LNCaP clone FGC (cell line): ENCODE results near the gene RAD54L.

Source experiments
- DNase-seq: peaks from one replicate; pipeline ENCODE4 v3.0.0-alpha.2; 2011; ENCODE audit warnings: low read depth
- H3K4me3 ChIP-seq: 2 replicates; pipeline ENCODE4 v1.5.1; 2011; ENCODE audit warnings: mild to moderate bottlenecking, low read depth, low read length, control low read depth
- TF ChIP-seq, protein P1 (sequence below): IDR thresholded peaks from 2 replicates; pipeline ENCODE4 v1.5.1; 2012; ENCODE audit warnings: mild to moderate bottlenecking; ENCODE audit not compliant: control insufficient read depth, insufficient read depth; ENCODE audit errors: extremely low read depth

RAD54L gene

DNA sequence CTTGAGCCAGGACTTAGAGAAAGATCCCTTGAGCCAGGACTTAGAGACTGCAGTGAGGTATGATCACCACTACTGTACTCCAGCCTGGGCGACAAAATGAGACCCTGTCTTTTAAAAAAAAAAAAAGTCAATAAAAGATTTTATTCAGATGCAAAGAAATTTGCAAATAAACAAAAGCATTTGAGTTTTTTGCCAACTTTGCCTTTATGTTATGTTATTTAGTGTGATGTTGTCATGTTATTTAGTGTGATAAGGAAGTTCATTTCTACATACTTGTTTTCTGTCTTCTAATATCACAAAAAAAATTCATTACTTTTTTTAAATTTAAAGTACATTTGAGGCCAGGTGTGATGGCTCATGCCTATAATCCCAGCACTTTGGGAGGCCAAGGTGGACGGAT, 9.0 kb downstream of the RAD54L start:
- no peak for DNase-seq
- no peak overlapping the region for H3K4me3 ChIP-seq
- TF ChIP-seq, protein P1, sequence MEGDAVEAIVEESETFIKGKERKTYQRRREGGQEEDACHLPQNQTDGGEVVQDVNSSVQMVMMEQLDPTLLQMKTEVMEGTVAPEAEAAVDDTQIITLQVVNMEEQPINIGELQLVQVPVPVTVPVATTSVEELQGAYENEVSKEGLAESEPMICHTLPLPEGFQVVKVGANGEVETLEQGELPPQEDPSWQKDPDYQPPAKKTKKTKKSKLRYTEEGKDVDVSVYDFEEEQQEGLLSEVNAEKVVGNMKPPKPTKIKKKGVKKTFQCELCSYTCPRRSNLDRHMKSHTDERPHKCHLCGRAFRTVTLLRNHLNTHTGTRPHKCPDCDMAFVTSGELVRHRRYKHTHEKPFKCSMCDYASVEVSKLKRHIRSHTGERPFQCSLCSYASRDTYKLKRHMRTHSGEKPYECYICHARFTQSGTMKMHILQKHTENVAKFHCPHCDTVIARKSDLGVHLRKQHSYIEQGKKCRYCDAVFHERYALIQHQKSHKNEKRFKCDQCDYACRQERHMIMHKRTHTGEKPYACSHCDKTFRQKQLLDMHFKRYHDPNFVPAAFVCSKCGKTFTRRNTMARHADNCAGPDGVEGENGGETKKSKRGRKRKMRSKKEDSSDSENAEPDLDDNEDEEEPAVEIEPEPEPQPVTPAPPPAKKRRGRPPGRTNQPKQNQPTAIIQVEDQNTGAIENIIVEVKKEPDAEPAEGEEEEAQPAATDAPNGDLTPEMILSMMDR: no peak

- no peak overlapping the region for H3K4me3 ChIP-seq
- TF ChIP-seq, protein P1: no peak
- DNase-seq: no peak
These were observed 14.9 kb downstream of the RAD54L start for GRCh38 chr1:46262508-46262907.

DNA sequence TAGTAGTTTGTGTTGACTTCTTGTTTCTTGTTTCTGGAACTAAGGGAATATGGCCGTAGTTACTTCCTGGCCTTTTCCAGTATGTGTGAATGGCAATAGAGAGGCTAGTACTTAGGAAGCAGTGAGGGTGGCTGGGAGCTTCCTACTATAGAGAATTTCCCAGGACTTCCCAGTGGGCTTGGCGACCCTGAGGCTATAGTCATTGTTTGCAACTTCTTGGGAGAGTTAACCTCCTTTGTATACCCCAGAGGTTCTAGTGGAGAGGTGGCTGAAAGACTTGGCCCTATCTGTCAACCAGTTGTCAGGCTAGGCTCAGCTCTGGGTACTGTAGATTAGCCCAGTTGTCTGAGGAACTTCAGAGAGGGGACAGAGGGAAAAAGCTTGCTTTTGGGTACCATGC, 15.6 kb downstream of the RAD54L start:
- TF ChIP-seq, protein P1: no peak
- no peak overlapping the region for H3K4me3 ChIP-seq
- DNase-seq: no peak

DNA sequence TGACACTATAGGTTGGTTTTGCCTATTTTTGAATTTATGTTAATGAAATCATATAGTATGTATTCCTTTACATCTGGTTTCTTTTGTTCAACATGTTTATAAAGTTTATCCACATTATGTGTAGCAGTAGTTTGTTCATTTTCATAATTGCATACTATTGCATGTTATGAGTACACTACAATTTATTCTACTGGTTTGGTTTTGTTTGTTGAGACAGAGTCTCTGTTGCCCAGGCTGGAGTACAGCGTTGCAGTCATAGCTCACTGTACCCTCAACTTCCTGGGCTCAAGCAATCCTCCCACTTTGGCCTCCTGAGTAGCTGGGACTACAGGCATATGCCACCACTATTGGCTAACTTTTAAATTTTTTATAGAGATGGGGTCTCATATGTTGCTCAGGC, 21.0 kb downstream of the RAD54L start:
- TF ChIP-seq, protein P1: no peak
- no peak for DNase-seq
- no peak overlapping the region for H3K4me3 ChIP-seq

DNA sequence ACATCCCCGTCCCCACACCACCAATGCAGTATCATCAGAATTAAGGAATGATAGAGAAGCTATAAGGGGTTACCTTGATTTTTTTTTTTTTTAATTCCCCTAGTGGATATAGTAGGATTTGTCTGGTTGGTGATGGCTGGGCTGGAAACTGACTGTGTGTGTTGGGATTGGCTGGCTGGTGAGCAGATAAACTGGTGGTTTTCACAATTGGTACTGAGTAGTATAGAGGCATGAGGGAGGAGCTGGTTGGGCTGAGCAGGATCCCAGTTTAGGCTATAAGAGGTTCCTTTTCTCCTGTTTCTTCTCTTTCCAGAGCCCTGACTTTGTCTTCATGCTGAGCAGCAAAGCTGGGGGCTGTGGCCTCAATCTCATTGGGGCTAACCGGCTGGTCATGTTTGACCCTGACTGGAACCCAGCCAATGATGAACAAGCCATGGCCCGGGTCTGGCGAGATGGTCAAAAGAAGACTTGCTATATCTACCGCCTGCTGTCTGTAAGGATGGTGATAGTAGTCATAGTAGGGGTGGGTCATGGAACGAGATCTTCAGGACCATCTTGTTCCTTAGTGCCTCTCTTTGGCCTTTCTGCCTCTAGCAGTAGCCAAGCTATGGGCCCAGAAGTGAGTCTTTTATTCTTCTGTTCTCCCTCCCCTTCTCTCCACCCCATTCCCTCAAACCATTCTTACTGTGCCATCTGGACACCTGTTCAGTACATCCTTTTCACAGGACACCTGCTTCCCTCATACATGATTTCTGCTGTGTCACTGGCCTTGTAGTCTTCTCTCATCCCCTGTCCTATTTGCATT, 26.9 kb downstream of the RAD54L start:
- TF ChIP-seq, protein P1: no peak
- H3K4me3 ChIP-seq: no peak overlapping the region
- DNase-seq: no peak

- H3K4me3 ChIP-seq: no peak overlapping the region
- no peak for DNase-seq
- TF ChIP-seq, protein P1: no peak
These were observed 27.4 kb downstream of the RAD54L start for GRCh38 chr1:46275030-46275337.
